ENCODE measurements around the gene CDC27.
"Not testable (repeated sequence)": the region's sequence is repeated elsewhere in the genome, so short reads cannot be mapped to it uniquely, and the experiment has no call there.

CDC27 gene

DNA sequence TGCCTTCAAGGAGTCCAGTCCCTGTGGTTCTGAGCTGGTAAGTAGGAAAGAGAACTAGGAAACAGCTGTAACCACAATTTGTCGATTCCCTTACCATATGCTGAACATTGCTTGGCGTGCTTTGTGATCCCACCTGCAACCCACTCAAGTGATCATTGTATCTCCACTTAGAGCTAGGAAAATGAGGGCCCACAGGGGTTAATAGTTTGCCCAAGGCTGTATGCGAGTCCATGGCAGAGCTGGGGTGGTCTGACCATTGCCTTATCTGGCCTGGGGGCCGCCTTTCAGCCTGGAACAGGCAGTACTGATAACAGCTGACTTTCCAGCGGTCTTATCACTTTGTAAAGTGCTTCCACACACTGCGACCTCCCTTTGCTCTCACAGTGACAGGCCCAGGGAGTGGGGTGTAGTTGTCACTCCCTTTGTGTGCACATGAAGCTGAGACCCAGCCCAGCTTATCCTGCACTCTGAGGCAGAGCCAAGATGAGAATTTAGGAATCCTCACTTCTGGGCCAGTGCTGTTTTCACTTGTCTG, 29.9 kb upstream of the CDC27 start:
- DNase-seq: peak in 1 of 2 experiments; percentile 36

DNA sequence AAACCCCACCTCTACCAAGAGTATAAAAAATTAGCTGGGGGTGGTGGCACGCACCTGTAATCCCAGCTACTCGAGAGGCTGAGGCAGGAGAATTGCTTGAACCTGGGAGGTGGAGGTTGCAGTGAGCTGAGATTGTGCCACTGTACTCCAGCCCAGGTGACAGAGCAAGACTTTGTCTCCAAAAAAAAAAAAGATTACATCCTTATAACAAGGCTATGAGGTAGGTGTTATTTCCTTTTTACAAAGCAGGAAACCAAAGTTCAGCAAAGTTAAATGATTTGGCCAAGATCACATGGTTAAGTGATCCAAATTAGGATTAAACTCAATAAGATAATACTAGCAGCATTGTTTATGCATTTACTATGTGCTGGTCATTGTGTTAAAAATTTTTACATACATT, 28.2 kb upstream of the CDC27 start:
- not testable (repeated sequence) for DNase-seq

DNA sequence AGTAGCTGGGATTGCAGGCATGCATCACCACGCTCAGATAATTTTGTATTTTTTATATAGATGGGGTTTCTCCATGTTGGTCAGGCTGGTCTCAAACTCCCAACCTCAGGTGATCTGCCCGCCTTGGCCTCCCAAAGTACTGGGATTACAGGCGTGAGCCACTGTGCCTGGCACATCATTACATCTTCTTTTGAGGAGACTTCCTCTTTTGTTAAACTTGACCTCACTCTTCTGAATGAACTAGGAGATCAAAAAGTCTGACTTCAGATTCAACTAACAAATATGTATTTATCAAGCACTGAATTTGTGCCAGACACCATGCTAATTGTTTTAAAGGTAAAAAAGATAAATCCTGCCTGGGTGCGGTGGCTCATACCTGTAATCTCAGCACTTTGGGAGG, 27.7 kb upstream of the CDC27 start:
- DNase-seq: peak in 1 of 2 experiments; percentile 12

- no peak for DNase-seq
Observed at GRCh38 chr17:47214931-47215330, 25.8 kb upstream of the CDC27 start.

DNA sequence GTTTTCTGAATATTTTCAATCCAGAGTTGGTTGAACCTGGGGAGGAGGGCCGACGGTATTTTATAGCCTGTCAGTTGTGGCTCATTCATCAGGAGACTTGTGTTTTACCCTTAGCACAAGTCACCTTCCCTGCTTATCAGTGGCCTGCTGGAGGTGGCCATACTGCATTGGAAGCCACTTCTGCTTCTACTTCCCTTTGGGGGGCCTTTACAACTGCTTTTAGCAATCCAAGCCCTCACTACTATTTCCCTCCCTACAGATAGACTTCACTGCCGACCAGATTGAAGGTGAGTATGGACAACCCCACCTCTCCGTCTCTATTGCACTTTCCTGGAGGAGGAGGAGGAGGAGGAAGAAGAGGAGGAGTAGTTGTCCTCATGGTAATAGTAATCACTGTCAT, 24.4 kb upstream of the CDC27 start:
- DNase-seq: no peak

DNA sequence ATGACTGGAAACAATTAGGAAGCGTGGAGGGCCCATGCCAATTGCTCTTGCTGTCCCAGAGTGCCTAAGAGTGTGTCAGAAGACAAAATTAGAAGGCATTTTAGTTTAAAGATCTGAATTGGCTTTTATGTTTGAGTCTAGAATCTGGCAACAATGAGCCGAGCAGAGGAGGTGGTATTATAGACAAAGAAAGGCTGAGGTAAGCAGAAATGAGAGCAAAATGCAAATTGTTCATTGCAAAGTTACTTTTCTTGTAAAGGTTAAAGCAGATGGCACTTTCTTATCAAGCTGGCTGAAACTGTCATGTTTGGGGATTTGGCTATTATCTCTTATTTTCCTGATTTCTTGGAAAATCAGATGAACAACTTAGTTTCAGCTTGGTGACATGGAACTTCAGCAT, 23.4 kb upstream of the CDC27 start:
- no peak for DNase-seq

DNA sequence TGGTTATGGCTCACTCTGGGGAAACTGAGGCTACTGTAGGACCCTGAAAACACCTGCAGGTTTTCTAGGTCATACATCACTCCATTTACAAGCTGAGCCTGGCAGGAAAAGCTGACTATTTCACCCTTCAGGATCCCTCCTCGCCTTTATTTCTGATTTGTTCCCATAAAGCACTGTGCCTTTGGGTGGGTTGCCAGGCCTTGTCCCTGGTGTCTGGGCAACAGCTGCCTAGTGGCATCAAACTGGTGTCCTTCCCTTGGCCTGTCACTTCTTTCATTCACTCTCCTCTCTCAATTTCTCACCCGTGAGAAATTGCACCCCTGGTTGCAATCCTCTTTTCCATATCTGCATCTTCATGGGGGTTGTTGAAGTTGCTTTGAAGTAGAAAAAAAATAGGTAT, 21.7 kb upstream of the CDC27 start:
- no peak for DNase-seq

DNA sequence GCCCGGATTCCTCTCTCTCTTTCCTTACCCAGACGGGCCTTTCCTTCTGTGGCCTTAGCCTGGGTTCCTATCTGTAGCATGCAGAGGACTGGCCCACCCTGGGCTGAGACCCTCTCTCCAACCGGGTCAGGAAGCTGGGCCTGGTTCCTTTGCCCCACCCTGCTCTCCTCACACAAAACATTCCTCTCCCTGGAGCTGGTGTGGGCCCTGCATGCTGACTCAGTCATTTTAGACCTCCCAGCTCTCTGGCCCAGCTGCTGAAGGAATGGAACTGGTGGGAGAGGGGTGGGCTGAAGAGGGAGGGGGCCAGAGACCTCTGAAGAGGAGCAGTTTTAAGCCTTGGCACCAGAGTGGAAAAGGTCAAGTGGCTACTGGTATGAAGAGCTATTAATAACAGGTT, 21.0 kb upstream of the CDC27 start:
- DNase-seq: no peak

DNA sequence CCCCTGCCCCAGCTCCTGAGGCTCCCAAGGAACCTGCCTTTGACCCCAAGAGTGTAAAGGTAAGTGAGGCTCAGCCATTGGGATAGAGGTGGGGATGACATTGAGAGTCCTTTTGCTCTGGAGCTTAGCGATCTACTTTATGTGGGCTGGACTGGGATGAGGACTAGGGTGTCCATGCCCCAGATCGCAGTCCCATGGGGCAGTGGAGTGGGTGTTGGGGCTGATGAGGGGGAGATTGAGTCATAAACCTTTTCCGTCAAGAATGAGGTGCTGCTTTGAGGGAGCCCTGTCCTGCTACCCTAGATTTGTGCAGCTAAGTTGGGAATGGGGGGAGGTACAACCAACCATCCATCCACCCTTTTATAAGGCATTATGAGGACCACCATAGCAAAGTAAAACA, 20.4 kb upstream of the CDC27 start:
- DNase-seq: no peak

DNA sequence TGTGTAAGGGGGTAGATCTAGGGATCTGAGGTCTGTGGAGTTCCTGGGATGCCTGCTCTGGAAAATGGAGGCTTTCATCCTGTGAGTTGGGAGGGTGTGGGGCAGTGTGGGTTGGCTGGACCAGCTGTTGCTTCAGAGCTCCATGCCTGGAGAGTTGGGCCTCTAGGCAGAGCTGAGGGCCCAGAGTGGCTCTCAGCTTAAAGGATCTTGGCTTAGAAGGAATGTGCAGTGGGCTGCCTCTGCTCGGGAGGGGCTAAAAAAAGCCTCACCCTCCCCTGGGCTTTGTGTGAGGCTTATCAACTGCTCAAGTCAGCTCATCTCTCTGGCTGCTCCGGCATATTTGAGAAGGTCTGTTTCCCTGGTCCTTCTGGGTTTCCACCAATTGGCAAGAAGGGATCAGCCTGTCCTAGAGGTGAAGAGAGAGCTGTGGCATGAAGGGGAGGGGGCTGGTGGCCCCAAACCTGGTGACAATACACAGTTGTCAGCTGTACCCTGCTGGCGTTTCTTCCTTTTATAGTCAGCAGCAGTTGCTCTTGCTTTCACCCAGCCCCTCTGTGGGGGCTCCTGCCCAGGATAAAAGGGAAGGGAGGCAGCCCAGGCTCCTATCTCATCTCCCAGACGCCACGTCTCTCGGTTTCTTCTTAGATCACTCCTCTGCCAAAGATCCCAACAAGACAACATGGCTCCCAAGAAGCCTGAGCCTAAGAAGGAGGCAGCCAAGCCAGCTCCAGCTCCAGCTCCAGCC, 19.8 kb upstream of the CDC27 start, which contains the start of gene MYL4:
Gene MYL4, plus strand, starts transcription at position 605 of the 745 bp plus-strand sequence. Its CDS starts 75 bp downstream, at position 680.
- no peak for DNase-seq

DNA sequence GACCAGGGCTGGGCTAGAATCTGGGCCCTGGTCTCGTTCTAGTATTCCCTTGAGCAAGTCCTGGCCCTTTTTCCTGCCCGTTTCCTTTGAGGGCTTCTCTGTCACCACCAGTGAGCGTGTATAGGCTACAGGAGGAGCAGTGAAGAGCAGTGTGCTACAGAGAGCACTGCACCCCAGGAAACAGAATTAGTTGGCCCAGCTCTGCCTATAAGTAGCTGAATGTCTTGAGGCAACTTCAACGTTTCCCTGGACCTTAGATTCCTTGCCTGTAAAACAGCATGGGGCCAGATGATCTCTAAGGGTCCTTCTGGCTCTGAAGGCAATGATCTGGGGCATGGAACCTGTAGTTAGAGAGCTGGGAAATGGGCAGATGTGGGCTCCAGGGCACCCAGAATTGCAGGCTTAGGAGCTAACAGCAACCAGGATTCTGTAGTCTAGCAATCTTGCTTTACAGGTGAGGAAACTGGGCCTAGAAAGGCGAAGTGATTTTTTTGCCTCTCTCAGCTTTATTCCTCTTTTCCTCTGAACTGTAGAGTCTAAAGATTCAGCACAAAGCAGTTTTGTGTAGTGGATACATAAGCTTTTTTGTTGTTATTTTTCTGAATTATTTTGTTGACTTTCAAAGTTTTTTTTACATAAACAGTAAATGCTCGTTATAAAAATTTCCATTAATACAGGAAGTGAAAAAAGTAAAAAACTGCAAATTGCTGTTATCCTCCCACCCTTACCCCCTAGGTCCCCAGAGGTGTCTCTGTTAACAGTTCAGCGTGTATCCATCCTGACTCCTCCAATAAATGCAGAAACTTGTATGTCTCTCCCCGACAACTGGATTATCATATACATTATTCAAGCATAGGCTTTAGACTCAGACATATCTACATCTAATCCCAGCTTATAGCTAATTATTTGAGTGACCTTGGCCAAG, 18.3 kb upstream of the CDC27 start:
- no peak for DNase-seq

- DNase-seq: no peak
Observed at GRCh38 chr17:47205419-47205963, 16.4 kb upstream of the CDC27 start.

DNA sequence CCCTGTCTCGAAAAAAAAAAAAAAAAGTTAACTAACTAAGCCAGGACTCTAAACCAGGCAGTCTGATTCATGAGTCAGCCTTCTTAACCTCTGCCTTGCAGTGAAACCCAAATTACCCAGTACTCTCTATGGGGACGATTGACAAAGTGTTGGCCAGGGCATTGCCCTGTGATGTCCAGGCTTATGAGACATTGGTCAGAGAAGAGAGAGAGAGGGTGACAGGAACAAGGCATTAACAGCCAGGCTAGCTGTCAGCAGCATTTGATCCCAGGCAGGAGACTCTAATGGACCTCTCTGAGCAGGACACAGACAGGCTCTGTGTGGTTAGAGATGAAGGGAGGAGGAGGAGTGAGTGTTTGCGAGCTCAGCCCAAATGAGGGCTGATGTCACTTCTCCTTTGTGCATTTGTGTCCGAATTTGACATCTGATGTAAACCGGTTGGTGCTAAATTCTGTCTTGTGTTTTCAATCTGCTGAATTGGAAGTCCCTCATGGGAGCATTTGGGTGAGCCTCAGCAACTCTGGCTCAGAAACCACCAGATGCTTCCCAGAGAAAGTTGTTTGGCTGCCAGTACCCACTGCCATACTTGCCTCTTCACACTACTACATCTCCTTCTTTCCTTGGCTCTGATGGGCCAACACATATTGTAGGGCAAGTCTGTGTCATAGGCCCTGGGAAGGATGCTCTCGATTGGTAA, 15.8 kb upstream of the CDC27 start:
- DNase-seq: peak; percentile 10 to 33

- peak; percentile 19 to 25 for DNase-seq
Observed at GRCh38 chr17:47203984-47204721, 15.1 kb upstream of the CDC27 start.

- DNase-seq: no peak
Observed at GRCh38 chr17:47201166-47201565, 12.1 kb upstream of the CDC27 start.

- no peak for DNase-seq
Observed at GRCh38 chr17:47200325-47200664, 11.2 kb upstream of the CDC27 start.

DNA sequence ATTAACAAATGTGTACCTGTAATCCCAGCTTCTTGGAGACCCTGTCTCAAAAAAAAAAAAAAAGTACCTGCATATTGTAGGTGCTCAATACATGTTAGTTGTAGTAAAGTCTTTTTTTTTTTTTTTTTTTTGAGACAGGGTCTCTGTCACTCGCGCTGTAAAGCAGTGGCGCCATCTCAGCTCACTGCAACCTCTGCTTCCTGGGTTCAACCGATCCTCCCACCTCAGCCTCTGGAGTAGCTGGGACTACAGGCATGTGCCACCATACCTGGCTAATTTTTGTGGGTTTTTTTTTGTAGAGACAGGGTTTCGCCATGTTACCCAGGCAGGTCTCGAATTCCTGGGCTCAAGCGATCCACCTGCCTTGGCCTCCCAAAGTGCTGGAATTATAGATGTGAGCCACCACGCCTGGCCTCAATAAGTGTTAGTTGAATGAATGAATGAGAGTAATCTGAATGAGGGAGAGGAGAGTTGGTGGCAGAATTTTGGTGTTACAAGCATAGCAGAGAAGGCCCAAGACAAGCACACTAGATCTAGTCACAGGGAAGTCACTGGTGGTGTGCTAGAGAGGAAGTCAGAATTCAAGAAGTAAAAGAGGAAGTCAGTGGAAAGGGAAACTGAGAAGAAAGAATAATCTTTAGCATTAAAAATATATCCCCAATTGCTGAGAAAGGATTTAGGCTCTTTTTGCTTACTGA, 10.7 kb upstream of the CDC27 start:
- DNase-seq: peak; percentile 95 to 97

- DNase-seq: no peak
Observed at GRCh38 chr17:47197821-47198220, 8.7 kb upstream of the CDC27 start.

DNA sequence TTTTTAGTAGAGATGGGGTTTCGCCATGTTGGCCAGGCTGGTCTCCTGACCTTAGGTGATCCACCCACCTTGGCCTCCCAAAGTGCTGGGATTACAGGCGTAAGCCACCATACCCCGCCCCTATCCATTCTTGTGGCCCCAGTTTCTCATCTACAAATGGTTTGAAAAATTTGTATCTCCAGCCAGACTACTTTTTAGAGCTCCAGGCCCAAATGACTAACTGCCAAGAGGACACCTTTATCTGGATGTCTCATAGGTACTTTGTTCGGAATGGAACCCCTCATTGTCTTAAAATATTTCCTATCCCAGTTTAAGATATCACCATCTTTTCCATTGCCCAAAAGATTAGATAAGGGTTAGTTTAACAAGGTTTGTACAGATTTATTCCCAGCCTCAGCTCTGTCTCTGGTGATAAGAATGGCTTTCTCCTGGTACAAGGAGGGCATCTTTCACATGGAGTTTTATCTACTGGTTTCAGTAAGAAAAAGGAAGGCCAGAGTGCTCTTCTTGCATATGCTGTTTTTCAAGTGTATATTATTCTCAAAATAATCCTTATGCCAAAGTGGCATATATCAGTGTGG, 4.9 kb upstream of the CDC27 start:
- no peak for DNase-seq

DNA sequence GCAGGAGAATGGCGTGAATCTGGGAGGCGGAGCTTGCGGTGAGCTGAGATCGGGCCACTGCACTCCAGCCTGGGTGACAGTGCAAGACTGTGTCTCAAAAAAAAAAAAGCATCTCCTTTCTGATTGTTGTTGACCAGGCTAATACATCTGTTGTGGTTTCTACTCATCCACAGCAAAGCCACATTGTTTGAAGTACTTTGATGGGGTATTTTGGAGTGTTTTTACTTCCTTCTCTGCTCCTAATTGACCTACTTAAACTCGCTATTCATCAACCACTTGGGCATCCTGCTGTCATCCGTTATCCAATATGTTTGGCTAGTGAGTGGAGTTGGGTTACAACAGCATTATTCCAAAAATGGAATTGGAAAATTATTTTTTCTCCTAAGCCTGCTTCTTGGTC, 3.5 kb upstream of the CDC27 start:
- peak; percentile 22 to 28 for DNase-seq

DNA sequence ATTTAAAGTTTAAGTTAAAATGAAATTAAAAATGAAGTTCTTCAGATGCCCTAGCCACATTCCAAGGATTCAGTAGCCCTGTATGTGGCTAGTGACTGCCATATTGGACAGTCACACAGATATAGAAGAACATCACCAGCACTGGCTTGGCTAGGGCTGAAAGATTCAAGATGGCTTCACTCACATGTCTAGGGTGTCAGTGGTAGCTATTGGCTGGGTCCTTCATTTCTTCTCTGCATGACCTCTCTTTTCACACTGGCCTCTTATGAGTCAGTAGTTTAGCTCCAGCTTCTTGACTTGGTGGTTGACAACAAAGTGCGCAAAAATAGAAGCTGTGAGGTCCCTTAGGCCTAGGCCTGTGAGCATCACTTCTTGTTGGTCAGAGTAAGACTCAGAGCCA, 1.7 kb upstream of the CDC27 start:
- no peak for DNase-seq
